Muscle of back (tissue), 10 donors: ENCODE data around the gene FBXO45. TPM values are rescaled to one million over a fixed set of nuclear protein-coding genes. Genes with fewer than 3 reads are reported as not detected.

Source experiments
- polyA plus RNA-seq, 10 donors: library from polyadenylated mRNA; unstranded; fragments of 120-200 nt; gene quantifications; one replicate each; pipeline ENCODE4 v1.2.1, GENCODE V29; 2013; ENCODE audit not compliant: insufficient read length in 10 of 10

FBXO45 gene
- polyA plus RNA-seq, 10 donors, result 12.6 to 19.5 (median 14.6) TPM

Other genes starting within 250 kb of the FBXO45 start
- under 1 TPM in 8 of 10 donors, not detected in 2; 0.09 to 0.45 (median 0.18) TPM for gene TM4SF19, start 230.3 kb upstream of the FBXO45 start, polyA plus RNA-seq
- gene UBXN7, start 136.2 kb upstream of the FBXO45 start, polyA plus RNA-seq, result 10 to 100 TPM; 13.4 to 24.3 (median 19.5) TPM
- gene RNF168, start 64.9 kb upstream of the FBXO45 start, polyA plus RNA-seq, result 10 to 100 TPM in 5 of 10 donors, 1 to 10 TPM in 5; 7.1 to 11.9 (median 10.0) TPM
- 1 to 10 TPM; 1.2 to 6.4 (median 1.9) TPM for gene SMCO1, start 53.3 kb upstream of the FBXO45 start, polyA plus RNA-seq
- 10 to 100 TPM in 7 of 10 donors, 1 to 10 TPM in 3; 7.0 to 11.7 (median 10.4) TPM for gene WDR53, start 106 bp upstream of the FBXO45 start, polyA plus RNA-seq
- 1 to 10 TPM; 3.9 to 6.8 (median 5.3) TPM for gene NRROS, start 71.0 kb downstream of the FBXO45 start, polyA plus RNA-seq
- 1 to 10 TPM; 1.6 to 4.4 (median 1.9) TPM for gene CEP19, start 143.6 kb downstream of the FBXO45 start, polyA plus RNA-seq
- gene PIGX, start 143.7 kb downstream of the FBXO45 start, polyA plus RNA-seq, result 10 to 100 TPM; 13.6 to 23.2 (median 17.5) TPM
- gene PAK2, start 171.2 kb downstream of the FBXO45 start, polyA plus RNA-seq, result 10 to 100 TPM; 45.2 to 66.3 (median 53.6) TPM